DMS79 treated with DMSO at 0.1 percent for 48 hours (cell line): ENCODE results near the gene KIF12.
"Not testable (repeated sequence)": the region's sequence is repeated elsewhere in the genome, so short reads cannot be mapped to it uniquely, and the experiment has no call there.

Source experiments
- DNase-seq: peaks from one replicate; lab custom pipeline; 2025; lab: John Stamatoyannopoulos, UW

KIF12 gene

DNA sequence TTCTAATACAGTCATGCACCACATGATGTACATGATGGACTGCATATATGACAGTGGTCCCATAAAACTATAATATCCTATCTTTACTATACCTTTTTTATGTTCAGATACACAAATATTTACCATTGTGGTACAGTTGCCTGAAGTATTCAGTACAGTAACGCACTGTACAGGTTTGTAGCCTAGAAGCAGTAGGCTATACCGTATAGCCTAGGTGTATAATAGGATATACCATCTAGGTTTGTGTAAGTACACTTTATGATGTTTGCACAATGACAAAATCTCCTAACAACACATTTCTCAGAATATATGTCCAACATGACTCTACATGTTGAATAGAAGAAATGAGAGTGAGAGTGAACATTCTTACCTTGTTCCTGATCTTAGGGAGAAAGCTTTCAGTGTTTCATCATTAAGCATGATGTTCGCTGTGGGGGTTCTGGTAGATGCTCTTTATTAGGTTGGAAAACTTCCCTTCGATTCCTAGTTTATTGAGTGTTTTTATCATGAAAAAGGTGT, 52.8 kb downstream of the KIF12 start:
- DNase-seq = no peak

DNA sequence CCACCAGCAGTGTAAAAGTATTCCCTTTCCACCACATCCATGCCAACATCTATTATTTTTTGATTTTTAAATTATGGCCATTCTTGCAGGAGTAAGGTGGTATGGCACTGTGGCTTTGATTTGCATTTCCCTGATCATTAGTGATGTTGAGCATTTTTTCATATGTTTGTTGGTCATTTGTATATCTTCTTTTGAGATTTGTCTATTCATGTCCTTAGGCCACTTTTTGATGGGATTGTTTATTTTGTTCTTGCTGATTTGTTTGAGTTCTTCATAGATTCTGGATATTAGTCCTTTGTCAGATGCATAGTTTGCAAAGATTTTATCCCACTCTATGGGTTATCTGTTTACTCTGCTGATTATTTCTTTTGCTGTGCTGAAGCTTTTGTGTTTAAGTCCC, 55.4 kb downstream of the KIF12 start:
- not testable (repeated sequence) for DNase-seq
